H9 (cell line): ENCODE results near the gene DUSP16. TPM values are rescaled to one million over a fixed set of nuclear protein-coding genes. Genes with fewer than 3 reads are reported as not detected.

Source experiments
- DNase-seq: peaks from one replicate; pipeline ENCODE4 v3.0.0-alpha.2; 2017
- H2AFZ ChIP-seq: one replicate; pipeline ENCODE4 v1.6.1; 2013; ENCODE audit warnings: mild to moderate bottlenecking, low read length, control low read depth, moderate library complexity
- H2AK5ac ChIP-seq: 2 replicates; pipeline ENCODE4 v1.6.1; 2013; ENCODE audit warnings: low read length, control low read depth, mixed read lengths; ENCODE audit not compliant: insufficient read length
- H2BK120ac ChIP-seq: one replicate; pipeline ENCODE4 v1.6.1; 2013; ENCODE audit warnings: low read depth, mild to moderate bottlenecking, low read length, control low read depth, inconsistent platforms; ENCODE audit not compliant: poor library complexity, severe bottlenecking
- H2BK12ac ChIP-seq: 2 replicates; pipeline ENCODE4 v1.6.1; 2013; ENCODE audit warnings: low read length, control low read depth, mixed read lengths, low read depth; ENCODE audit not compliant: insufficient read length
- H2BK15ac ChIP-seq: 2 replicates; pipeline ENCODE4 v1.6.1; 2013; ENCODE audit warnings: low read depth, low read length, control low read depth
- H2BK20ac ChIP-seq: one replicate; pipeline ENCODE4 v1.6.1; 2013; ENCODE audit warnings: low read depth, mild to moderate bottlenecking, low read length, control low read depth, inconsistent platforms; ENCODE audit not compliant: poor library complexity, severe bottlenecking
- H2BK5ac ChIP-seq: 2 replicates; pipeline ENCODE4 v1.6.1; 2013; ENCODE audit warnings: low read length, control low read depth, mixed read lengths; ENCODE audit not compliant: insufficient read length
- H3K14ac ChIP-seq: 2 replicates; pipeline ENCODE4 v1.6.1; 2013; ENCODE audit warnings: low read length, control low read depth; ENCODE audit not compliant: insufficient read depth
- H3K18ac ChIP-seq: 2 replicates; pipeline ENCODE4 v1.6.1; 2013; ENCODE audit warnings: low read depth, mild to moderate bottlenecking, mixed read lengths, low read length, control low read depth; ENCODE audit not compliant: insufficient read length
- H3K23ac ChIP-seq: 2 replicates; pipeline ENCODE4 v1.6.1; 2013; ENCODE audit warnings: low read length, control low read depth, mixed read lengths, low read depth; ENCODE audit not compliant: insufficient read length
- H3K23me2 ChIP-seq: 2 replicates; pipeline ENCODE4 v1.6.1; 2013; ENCODE audit warnings: low read depth, mild to moderate bottlenecking, mixed read lengths, low read length, control low read depth; ENCODE audit not compliant: insufficient read length, poor library complexity, severe bottlenecking
- H3K27ac ChIP-seq: 2 replicates; pipeline ENCODE4 v1.5.1; 2013; ENCODE audit warnings: low read length, control low read depth, mixed read lengths, low read depth; ENCODE audit not compliant: insufficient read length
- H3K27me3 ChIP-seq: 2 replicates; pipeline ENCODE4 v1.6.1; 2013; ENCODE audit warnings: low read length, control low read depth, inconsistent platforms; ENCODE audit not compliant: insufficient read depth
- H3K4ac ChIP-seq: 2 replicates; pipeline ENCODE4 v1.6.1; 2013; ENCODE audit warnings: low read depth, mild to moderate bottlenecking, control low read depth, inconsistent platforms, low read length, moderate library complexity
- H3K4me1 ChIP-seq: 2 replicates; pipeline ENCODE4 v1.6.1; 2013; ENCODE audit warnings: low read length, control low read depth, inconsistent platforms; ENCODE audit not compliant: insufficient read depth
- H3K4me2 ChIP-seq: 2 replicates; pipeline ENCODE4 v1.6.1; 2013; ENCODE audit warnings: low read length, control low read depth, mixed read lengths; ENCODE audit not compliant: insufficient read length, insufficient read depth
- H3K56ac ChIP-seq: 2 replicates; pipeline ENCODE4 v1.6.1; 2013; ENCODE audit warnings: low read depth, mild to moderate bottlenecking, mixed read lengths, low read length, control low read depth; ENCODE audit not compliant: insufficient read length
- H3K79me1 ChIP-seq: 2 replicates; pipeline ENCODE4 v1.6.1; 2013; ENCODE audit warnings: low read depth, mild to moderate bottlenecking, moderate library complexity, low read length, control low read depth, inconsistent platforms; ENCODE audit not compliant: insufficient read depth, poor library complexity, severe bottlenecking
- H3K79me2 ChIP-seq: 2 replicates; pipeline ENCODE4 v1.6.1; 2013; ENCODE audit warnings: low read length, control low read depth, inconsistent platforms; ENCODE audit not compliant: insufficient read depth
- H3K9ac ChIP-seq: 2 replicates; pipeline ENCODE4 v1.6.1; 2013; ENCODE audit warnings: low read length, control low read depth, mixed read lengths; ENCODE audit not compliant: insufficient read length; ENCODE audit errors: extremely low read depth
- H3K9me3 ChIP-seq: one replicate; pipeline ENCODE4 v1.6.1; 2013; ENCODE audit warnings: low read depth, low read length, inconsistent platforms; ENCODE audit not compliant: control insufficient read depth
- H3T11ph ChIP-seq: one replicate; pipeline ENCODE4 v1.6.1; 2013; ENCODE audit warnings: mild to moderate bottlenecking, low read length, control low read depth, inconsistent platforms
- H4K20me1 ChIP-seq: one replicate; pipeline ENCODE4 v1.6.1; 2013; ENCODE audit not compliant: control insufficient read depth, insufficient read length, insufficient read depth
- H4K5ac ChIP-seq: 2 replicates; pipeline ENCODE4 v1.6.1; 2013; ENCODE audit warnings: low read depth, mild to moderate bottlenecking, mixed read lengths, low read length, control low read depth; ENCODE audit not compliant: insufficient read length
- H4K8ac ChIP-seq: replicated peaks from 2 replicates; pipeline ENCODE4 v1.6.1; 2013; ENCODE audit warnings: low read length, control low read depth, mixed read lengths, low read depth; ENCODE audit not compliant: insufficient read length
- H4K91ac ChIP-seq: 2 replicates; pipeline ENCODE4 v1.6.1; 2013; ENCODE audit warnings: low read depth, mild to moderate bottlenecking, moderate library complexity, mixed read lengths, low read length, control low read depth; ENCODE audit not compliant: insufficient read length
- H3K27ac Mint-ChIP-seq, 3 experiments: 2 replicates in 2 of 3; 3 replicates in 1 of 3; pipeline ENCODE4 v1.8.0; 2020 to 2021; ENCODE audit warnings: mixed read lengths in 3 of 3, mild to moderate bottlenecking in 1 of 3, moderate library complexity in 1 of 3
- H3K27me3 Mint-ChIP-seq: 2 replicates; pipeline ENCODE4 v1.8.0; 2021; ENCODE audit warnings: low read depth, mild to moderate bottlenecking, moderate library complexity, mixed read lengths
- H3K36me3 Mint-ChIP-seq, 3 experiments: 2 replicates in 2 of 3; 3 replicates in 1 of 3; pipeline ENCODE4 v1.8.0; 2020 to 2021; ENCODE audit warnings: low read depth in 3 of 3, mixed read lengths in 3 of 3; ENCODE audit not compliant: insufficient read depth in 1 of 3
- H3K4me1 Mint-ChIP-seq, 2 experiments: 2 replicates each; pipeline ENCODE4 v1.8.0; 2020; ENCODE audit warnings: mixed read lengths in 2 of 2
- H3K4me3 Mint-ChIP-seq, 2 experiments: 2 replicates in 1 of 2; 3 replicates in 1 of 2; pipeline ENCODE4 v1.8.0; 2020 to 2021; ENCODE audit warnings: mild to moderate bottlenecking in 2 of 2, mixed read lengths in 2 of 2, moderate library complexity in 1 of 2
- H3K9me3 Mint-ChIP-seq, 2 experiments: 2 replicates in 1 of 2; 3 replicates in 1 of 2; pipeline ENCODE4 v1.8.0; 2020; ENCODE audit warnings: mild to moderate bottlenecking in 2 of 2, mixed read lengths in 2 of 2, moderate library complexity in 1 of 2
- CTCF ChIP-seq: fragments of 200-600 bp; sonication (generic); conservative IDR thresholded peaks from 3 replicates; pipeline ENCODE4 v1.8.0; 2021; ENCODE audit warnings: antibody characterized with exemption, mild to moderate bottlenecking
- WGBS: extraction: QIAGEN DNeasy Blood & Tissue Kit; methylation state at CpG from one replicate; pipeline ENCODE4 v1.1.7; 2013; ENCODE audit warnings: missing lambda C conversion rate, low lambda C conversion rate, mixed read lengths; ENCODE audit not compliant: insufficient read length; ENCODE audit errors: extremely low coverage; 5-methylcytosine and 5-hydroxymethylcytosine counted together
- total RNA-seq: library from RNA; stranded (reverse); gene quantifications from 2 replicates; pipeline ENCODE4 v1.2.1, GENCODE V29; 2021

DUSP16 gene
- total RNA-seq, 1 experiment from 2014 or later: 64.0 TPM

- H3K23me2 ChIP-seq: no peaks in the 10 kb centered on the region
- H3K9me3 ChIP-seq: no peaks in the 10 kb centered on the region
- Mint-ChIP-seq H3K36me3 (no peaks in the 10 kb centered on the region), H3K4me3 (no peak overlapping the region), H3K27ac (peak overlapping the region in 2 of 3 experiments; percentile 48 to 49; a peak in 3 of 7 replicates), H3K9me3 (no peaks in the 10 kb centered on the region), H3K27me3 (no peaks in the 10 kb centered on the region), H3K4me1 (peaks cover 25 to 28% of the 10 kb centered on the region in 2 experiments)
- no peak overlapping the region for H2BK15ac ChIP-seq
- H2BK20ac ChIP-seq: no peak overlapping the region
- H3K14ac ChIP-seq: no peak overlapping the region
- no peaks in the 10 kb centered on the region for H3K79me1 ChIP-seq
- no peak overlapping the region for H2BK120ac ChIP-seq
- no peak overlapping the region for H2AK5ac ChIP-seq
- H2AFZ ChIP-seq: no peak overlapping the region
- no peak for DNase-seq
- no peak overlapping the region for H3K56ac ChIP-seq
- H3K4me1 ChIP-seq: no peaks in the 10 kb centered on the region
- no peak overlapping the region for H4K5ac ChIP-seq
- H3K18ac ChIP-seq: no peak overlapping the region
- no peak overlapping the region for H2BK12ac ChIP-seq
- no peak overlapping the region for H3T11ph ChIP-seq
- H3K4ac ChIP-seq: no peak overlapping the region
- H3K4me2 ChIP-seq: no peak overlapping the region
- no CpG with 5 or more reads among the region's 3 CpGs for WGBS
- no peaks in the 10 kb centered on the region for H4K20me1 ChIP-seq
- no peak overlapping the region for H2BK5ac ChIP-seq
- no peak overlapping the region for H3K23ac ChIP-seq
- no peak overlapping the region for H3K27ac ChIP-seq
- no peaks in the 10 kb centered on the region for H3K27me3 ChIP-seq
- H4K91ac ChIP-seq: no peak overlapping the region
- H3K79me2 ChIP-seq: no peaks in the 10 kb centered on the region
- TF ChIP-seq CTCF: no peak
- H3K9ac ChIP-seq: no peak overlapping the region
- no peak overlapping the region for H4K8ac ChIP-seq
These were observed 115.9 kb downstream of the DUSP16 start for GRCh38 chr12:12446786-12447185.
